H1 (cell line): ENCODE data around the gene ST3GAL3. TPM values are rescaled to one million over a fixed set of nuclear protein-coding genes. Genes with fewer than 3 reads are reported as not detected.

Experiments
- CTCF ChIA-PET: fragments of 300-600 bp; sonication (Branson Sonifier 250); formaldehyde crosslinking; loops from one replicate; lab custom pipeline; 2021; ENCODE audit not compliant: partially characterized antibody; lab: Charles Lee
- POLR2A ChIA-PET: fragments of 300-600 bp; sonication (Branson Sonifier 250); formaldehyde crosslinking; loops from one replicate; lab custom pipeline; 2021; ENCODE audit warnings: inconsistent platforms; ENCODE audit not compliant: partially characterized antibody; lab: Charles Lee
- DNase-seq, 2 experiments: peaks; one replicate each; pipeline versions ENCODE4 v3.0.0 to v3.0.0-alpha.2; 2010 to 2022; ENCODE audit warnings: low spot score in 2 of 2, low read depth in 1 of 2, mixed read lengths in 1 of 2
- FAIRE-seq: peaks from 2 replicates; lab custom pipeline; 2011; peaks lifted over from hg19 to GRCh38; lab: Jason Lieb, UNC
- H2AFZ ChIP-seq: 2 replicates; pipeline ENCODE4 v1.8.1; 2012; ENCODE audit warnings: low read length, inconsistent platforms
- H2AK5ac ChIP-seq: 2 replicates; pipeline ENCODE4 v1.6.1; 2013; ENCODE audit warnings: low read depth, low read length
- H2BK120ac ChIP-seq: replicated peaks from 2 replicates; pipeline ENCODE3; 2013; ENCODE audit warnings: low read depth, low read length, inconsistent platforms
- H2BK12ac ChIP-seq: 2 replicates; pipeline ENCODE4 v1.6.1; 2013; ENCODE audit warnings: low read depth, low read length
- H2BK15ac ChIP-seq: 2 replicates; pipeline ENCODE4 v1.6.1; 2013; ENCODE audit warnings: low read length
- H2BK20ac ChIP-seq: 2 replicates; pipeline ENCODE4 v1.6.1; 2013; ENCODE audit warnings: low read length
- H2BK5ac ChIP-seq: 2 replicates; pipeline ENCODE4 v1.6.1; 2013; ENCODE audit warnings: low read depth, low read length
- H3K14ac ChIP-seq: 2 replicates; pipeline ENCODE4 v1.6.1; 2013; ENCODE audit warnings: inconsistent platforms; ENCODE audit not compliant: insufficient read length
- H3K18ac ChIP-seq: 2 replicates; pipeline ENCODE4 v1.6.1; 2013; ENCODE audit warnings: low read length; ENCODE audit errors: extremely low read depth
- H3K23ac ChIP-seq: 2 replicates; pipeline ENCODE4 v1.6.1; 2013; ENCODE audit warnings: inconsistent platforms; ENCODE audit not compliant: insufficient read length
- H3K23me2 ChIP-seq: 2 replicates; pipeline ENCODE4 v1.6.1; 2013; ENCODE audit warnings: low read depth, low read length
- H3K27ac ChIP-seq: 2 replicates; pipeline ENCODE4 v1.6.1; 2011; ENCODE audit warnings: low read depth, low read length, inconsistent platforms
- H3K27me3 ChIP-seq, 4 experiments: replicated peaks in 1 of 4; 1 replicate in 1 of 4; 2 replicates in 3 of 4; pipeline versions ENCODE4 v1.6.1 to v1.8.1; 2011 to 2013; ENCODE audit warnings: low read length in 3 of 4, mild to moderate bottlenecking in 3 of 4, inconsistent platforms in 2 of 4, mixed read lengths in 2 of 4, moderate library complexity in 1 of 4; ENCODE audit not compliant: control insufficient read depth in 3 of 4, insufficient read depth in 3 of 4; ENCODE audit errors: extremely low read depth in 1 of 4
- H3K36me3 ChIP-seq, 4 experiments: 2 replicates each; pipeline versions ENCODE4 v1.6.1 to v1.8.1; 2011 to 2013; ENCODE audit warnings: mild to moderate bottlenecking in 4 of 4, low read length in 3 of 4, moderate library complexity in 2 of 4, control low read depth in 1 of 4, inconsistent platforms in 1 of 4; ENCODE audit not compliant: insufficient read depth in 4 of 4, control insufficient read depth in 2 of 4
- H3K4ac ChIP-seq: replicated peaks from 2 replicates; pipeline ENCODE3; 2013; ENCODE audit warnings: low read length, low read depth, mixed read lengths, inconsistent platforms; ENCODE audit not compliant: insufficient read length
- H3K4me1 ChIP-seq, 4 experiments: replicated peaks in 1 of 4; 1 replicate in 1 of 4; 2 replicates in 3 of 4; pipeline versions ENCODE4 v1.6.1 to v1.8.1; 2011 to 2013; ENCODE audit warnings: low read length in 3 of 4, inconsistent platforms in 2 of 4, mixed read lengths in 1 of 4; ENCODE audit not compliant: insufficient read depth in 4 of 4, control insufficient read depth in 3 of 4
- H3K4me2 ChIP-seq, 2 experiments: 2 replicates each; pipeline versions ENCODE4 v1.6.1 to v1.8.1; 2011 to 2013; ENCODE audit warnings: low read depth in 2 of 2, low read length in 2 of 2, control low read depth in 1 of 2, inconsistent platforms in 1 of 2, mild to moderate bottlenecking in 1 of 2; ENCODE audit not compliant: insufficient read depth in 1 of 2
- H3K4me3 ChIP-seq, 4 experiments: fragments of 200-600, 300-600 bp in 1 of 4; sonication (generic), shearing (Covaris generic), sonication (Bioruptor Twin) in 1 of 4; 2 replicates each; pipeline versions ENCODE4 v1.5.1 to v1.8.1; 2011 to 2016; ENCODE audit warnings: low read length in 4 of 4, low read depth in 3 of 4, control low read depth in 2 of 4, inconsistent platforms in 2 of 4, mild to moderate bottlenecking in 2 of 4, mixed read lengths in 1 of 4, moderate library complexity in 1 of 4; ENCODE audit not compliant: insufficient read depth in 2 of 4; ENCODE audit errors: extremely low read depth in 1 of 4
- H3K56ac ChIP-seq: replicated peaks from 2 replicates; pipeline ENCODE3; 2013; ENCODE audit warnings: low read depth, mild to moderate bottlenecking, mixed read lengths, low read length, inconsistent platforms; ENCODE audit not compliant: insufficient read length
- H3K79me1 ChIP-seq: 2 replicates; pipeline ENCODE4 v1.6.1; 2013; ENCODE audit warnings: low read depth, low read length, control low read depth
- H3K79me2 ChIP-seq, 2 experiments: 2 replicates each; pipeline versions ENCODE4 v1.6.1 to v1.8.1; 2012 to 2013; ENCODE audit warnings: low read length in 2 of 2, mild to moderate bottlenecking in 2 of 2, inconsistent platforms in 1 of 2; ENCODE audit not compliant: insufficient read depth in 2 of 2, control insufficient read depth in 1 of 2
- H3K9ac ChIP-seq, 4 experiments: replicated peaks in 1 of 4; 1 replicate in 1 of 4; 2 replicates in 3 of 4; pipeline versions ENCODE4 v1.6.1 to v1.8.1; 2011 to 2013; ENCODE audit warnings: low read depth in 3 of 4, low read length in 3 of 4, control low read depth in 2 of 4, mild to moderate bottlenecking in 2 of 4, moderate library complexity in 2 of 4, inconsistent platforms in 1 of 4; ENCODE audit errors: extremely low read depth in 1 of 4
- H3K9me3 ChIP-seq, 2 experiments: 2 replicates each; pipeline versions ENCODE4 v1.6.1 to v1.8.1; 2012 to 2013; ENCODE audit warnings: mild to moderate bottlenecking in 2 of 2, moderate library complexity in 2 of 2, control low read depth in 1 of 2, inconsistent platforms in 1 of 2, low read depth in 1 of 2, low read length in 1 of 2, mixed read lengths in 1 of 2; ENCODE audit not compliant: insufficient read depth in 2 of 2
- H4K20me1 ChIP-seq, 2 experiments: replicated peaks in 1 of 2; 2 replicates each; pipeline versions ENCODE3 to v1.8.1; 2011 to 2013; ENCODE audit warnings: inconsistent platforms in 2 of 2, low read length in 2 of 2, mild to moderate bottlenecking in 1 of 2; ENCODE audit not compliant: insufficient read depth in 2 of 2, control insufficient read depth in 1 of 2
- H4K5ac ChIP-seq: 2 replicates; pipeline ENCODE4 v1.6.1; 2013; ENCODE audit warnings: low read length, low read depth, mixed read lengths, inconsistent platforms; ENCODE audit not compliant: insufficient read length
- H4K8ac ChIP-seq: 2 replicates; pipeline ENCODE4 v1.8.0; 2013; ENCODE audit warnings: mild to moderate bottlenecking, moderate library complexity, low read length, inconsistent platforms; ENCODE audit not compliant: insufficient read depth; ENCODE audit errors: extremely low read depth
- H4K91ac ChIP-seq: replicated peaks from 2 replicates; pipeline ENCODE3; 2013; ENCODE audit warnings: low read length, mixed read lengths, inconsistent platforms; ENCODE audit not compliant: insufficient read length
- RNF2 ChIP-seq: fragments of 200-900, 300-1000 bp; sonication (generic); IDR thresholded peaks from 2 replicates; pipeline ENCODE4 v1.7.1; 2016; ENCODE audit warnings: borderline replicate concordance, low read depth, mild to moderate bottlenecking, antibody characterized with exemption, low read length; ENCODE audit not compliant: poor library complexity, severe bottlenecking; ENCODE audit errors: missing control alignments
- SIX5 ChIP-seq: IDR thresholded peaks from 2 replicates; pipeline ENCODE4 v1.6.1; 2011; ENCODE audit warnings: mild to moderate bottlenecking, low read depth, low read length
- TCF12 ChIP-seq: IDR thresholded peaks from 2 replicates; pipeline ENCODE4 v1.6.1; 2011; ENCODE audit warnings: low read depth, mild to moderate bottlenecking, low read length
- WGBS, 2 experiments: shearing (Covaris generic) in 1 of 2; methylation state at CpG; one replicate each; pipeline versions ENCODE4 v1.1.6 to v1.1.7; 2013 to 2015; ENCODE audit warnings: low lambda C conversion rate in 2 of 2, mixed read lengths in 2 of 2, inconsistent platforms in 1 of 2, low coverage in 1 of 2, missing lambda C conversion rate in 1 of 2; ENCODE audit not compliant: insufficient replicate concordance in 2 of 2, insufficient coverage in 1 of 2, insufficient read length in 1 of 2; ENCODE audit errors: extremely low coverage in 1 of 2, missing lambda C conversion rate in 1 of 2; 5-methylcytosine and 5-hydroxymethylcytosine counted together
- polyA plus RNA-seq, 7 experiments: library from polyadenylated mRNA; depleted of rRNA in 3 of 7; stranded (reverse) in 5 of 7; unstranded in 2 of 7; fragments of >200 nt in 5 of 7; fragments of 200-250 nt in 2 of 7; gene quantifications; 1 replicate in 5 of 7; 2 replicates in 1 of 7; 4 replicates in 1 of 7; pipeline versions ENCODE4 v1.2.1 to v1.2.3, GENCODE V29; 2011 to 2013; ENCODE audit warnings: missing spikeins in 2 of 7, mixed read lengths in 2 of 7
- total RNA-seq: library from RNA; stranded (reverse); fragmentation: NEBNext Ultra II Directional; extraction: Animal tissue kit (Norgen Biotek cat#: 25700); gene quantifications from 2 replicates; pipeline ENCODE4 v1.2.1, GENCODE V29; 2021

The ST3GAL3 gene
- total and polyA plus RNA-seq, 2 of the 8 experiments (the other 6 are each of a cell fraction or from before 2014, with no cell fraction given): 6.8 to 7.0 TPM

GRCh38 chr1:43806183-43806582, 98.8 kb downstream of the ST3GAL3 start:
- WGBS, 2 experiments: 87% methylated on average over 2 of the region's 2 CpGs; no CpG with 5 or more reads in 1 of the 2 experiments
- Histone ChIP-seq H2BK20ac (no peak overlapping the region), H3K79me1 (no peaks in the 10 kb centered on the region), H3K4me3 (no peak overlapping the region), H4K91ac (no peak overlapping the region), H3K14ac (no peak overlapping the region), H3K4me1 (peaks cover 0 to 4% (median 0%) of the 10 kb centered on the region in 4 experiments; a peak in 3 of 7 replicates), H4K5ac (no peak overlapping the region), H4K8ac (no peak overlapping the region), H2BK5ac (no peak overlapping the region), H2AFZ (no peak overlapping the region), H3K4me2 (no peak overlapping the region), H2BK12ac (no peak overlapping the region), H2AK5ac (no peak overlapping the region), H3K9ac (no peak overlapping the region), H3K79me2 (no peaks in the 10 kb centered on the region), H3K23me2 (no peaks in the 10 kb centered on the region), H3K36me3 (no peaks in the 10 kb centered on the region), H2BK120ac (no peak overlapping the region), H4K20me1 (no peaks in the 10 kb centered on the region), H3K56ac (no peak overlapping the region), H2BK15ac (no peak overlapping the region), H3K9me3 (peaks cover 0 to 6% of the 10 kb centered on the region in 2 experiments; a peak in 1 of 4 replicates), H3K18ac (no peak overlapping the region; the same call in 1 of the 2 replicates), H3K27me3 (no peaks in the 10 kb centered on the region), H3K4ac (no peak overlapping the region), H3K23ac (no peak overlapping the region), H3K27ac (no peak overlapping the region)
- ChIA-PET CTCF (interaction anchor here (0.6 to 1.0 kb wide), 3 partner anchors 26 to 862 kb away, joined by 3 to 6 read pairs (median 3); no protein-coding TSS in a partner anchor), POLR2A (no interaction called here)
- DNase-seq: no peak
- TF ChIP-seq TCF12 (no peak), SIX5 (no peak), RNF2 (no peak)
- FAIRE-seq: no peak
